HG02571 (cell line): ENCODE measurements around the gene SLC22A31.
"Not testable (repeated sequence)": the region's sequence is repeated elsewhere in the genome, so short reads cannot be mapped to it uniquely, and the experiment has no call there.

Source experiments
- ATAC-seq: cut with Tn5 transposase; IDR thresholded peaks from one replicate; pipeline ENCODE4 v1.9.1; 2021; ENCODE audit warnings: mild to moderate bottlenecking, moderate library complexity; ENCODE audit not compliant: unreplicated experiment

SLC22A31 gene

DNA sequence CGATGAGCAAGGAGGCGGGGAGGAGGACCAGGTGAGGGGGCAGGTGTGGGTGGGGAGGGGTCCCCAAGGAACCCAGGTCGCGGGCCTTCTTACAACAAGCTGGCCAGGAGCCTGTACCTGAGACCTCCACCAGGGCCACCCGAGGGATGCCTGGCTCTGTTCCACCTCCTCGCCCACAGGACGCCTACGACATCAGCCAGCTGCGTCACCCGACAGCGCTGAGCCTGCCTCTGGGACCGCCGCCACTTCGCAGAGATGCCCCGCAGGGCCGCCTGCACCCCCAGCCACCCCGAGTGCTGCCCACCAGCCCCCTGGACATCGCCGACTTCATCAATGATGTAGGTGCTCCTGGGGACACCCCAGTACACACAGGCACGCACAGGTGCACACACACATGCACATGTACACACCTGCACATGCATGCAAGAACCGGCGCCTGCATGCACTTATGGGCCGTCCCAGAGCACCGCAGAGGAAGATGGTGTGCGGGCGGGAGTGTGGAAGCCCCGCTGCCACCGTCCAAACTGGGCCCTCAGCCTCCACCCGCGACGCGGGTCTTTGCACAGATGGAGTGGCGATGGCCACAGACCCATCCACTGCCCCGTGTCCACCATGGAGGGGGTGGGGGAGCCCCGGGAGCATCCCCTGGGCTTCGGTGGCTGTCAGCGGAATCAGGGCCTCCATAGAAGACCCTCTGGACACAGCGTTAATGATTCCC, 6.6 kb downstream of the SLC22A31 start:
- ATAC-seq = no peak

- no peak for ATAC-seq
These were observed 7.3 kb downstream of the SLC22A31 start for GRCh38 chr16:89192956-89193575.

GRCh38 chr16:89192186-89192955, 8.0 kb downstream of the SLC22A31 start:
- ATAC-seq = not testable (repeated sequence)

- ATAC-seq = no peak
These were observed 8.5 kb downstream of the SLC22A31 start for GRCh38 chr16:89191901-89192185.

- ATAC-seq = no peak
These were observed 9.1 kb downstream of the SLC22A31 start for GRCh38 chr16:89191033-89191900.

DNA sequence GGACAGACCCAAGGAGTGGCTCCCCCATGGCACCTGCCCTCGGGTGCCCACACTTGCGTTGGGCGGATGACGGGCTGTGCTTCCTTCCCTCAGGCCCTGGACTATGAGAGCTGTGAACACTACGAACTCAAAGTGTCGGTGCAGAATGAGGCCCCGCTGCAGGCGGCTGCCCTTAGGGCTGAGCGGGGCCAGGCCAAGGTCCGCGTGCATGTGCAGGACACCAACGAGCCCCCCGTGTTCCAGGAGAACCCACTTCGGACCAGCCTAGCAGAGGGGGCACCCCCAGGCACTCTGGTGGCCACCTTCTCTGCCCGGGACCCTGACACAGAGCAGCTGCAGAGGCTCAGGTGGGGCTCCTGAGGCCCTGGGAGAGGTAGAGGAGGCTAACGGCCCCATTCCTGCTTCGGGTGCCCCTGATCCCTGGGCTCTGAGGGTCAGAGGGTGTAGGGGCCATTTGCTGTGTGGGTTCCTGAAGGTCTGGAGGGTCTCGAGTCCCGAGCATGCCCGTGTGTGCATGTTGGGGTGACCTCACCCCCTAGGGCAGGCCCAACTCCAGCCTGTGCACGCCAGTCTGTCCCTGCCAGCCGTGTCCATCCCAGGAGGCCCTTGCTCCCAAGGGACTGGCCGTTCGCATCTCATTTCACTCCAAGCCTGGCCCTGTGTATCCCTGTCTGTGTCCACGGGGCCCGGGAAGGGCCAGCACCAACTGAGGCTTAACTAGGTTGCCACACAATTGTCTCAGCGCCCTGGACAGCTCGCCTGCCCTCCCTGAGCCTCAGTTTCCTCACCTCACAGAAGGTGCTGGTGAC, 10.0 kb downstream of the SLC22A31 start:
- ATAC-seq = no peak

DNA sequence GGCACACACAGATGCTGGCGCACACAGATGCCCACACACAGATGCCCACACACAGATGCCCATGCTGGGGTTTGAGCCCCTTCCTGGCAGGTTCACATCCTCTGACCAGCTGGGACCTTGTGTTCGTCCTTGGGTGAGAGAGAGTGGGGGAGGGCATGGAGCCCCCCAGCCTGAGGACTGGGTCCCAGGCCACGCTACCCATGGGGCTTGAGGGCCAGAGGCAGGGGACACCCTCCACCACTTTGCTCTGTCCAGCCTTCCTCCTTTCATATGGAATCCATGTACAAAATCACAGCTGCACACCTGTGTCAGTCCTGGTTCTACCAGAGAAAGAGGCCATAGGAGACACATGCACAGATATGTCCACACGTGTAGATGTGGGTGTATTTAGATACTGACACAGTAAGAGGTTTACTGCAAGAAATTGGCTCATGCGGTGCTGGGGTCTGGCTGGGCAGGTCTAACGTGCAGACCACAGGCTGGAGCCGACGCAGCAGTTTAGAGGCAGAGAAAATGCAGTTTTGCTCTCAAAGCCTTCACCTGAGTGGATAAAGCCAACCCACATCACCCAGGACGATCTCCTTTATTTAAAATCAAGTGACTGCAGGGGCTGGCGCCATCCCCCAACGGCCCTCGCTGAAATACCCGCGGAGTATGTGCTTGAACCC, 10.8 kb downstream of the SLC22A31 start:
- no peak for ATAC-seq

DNA sequence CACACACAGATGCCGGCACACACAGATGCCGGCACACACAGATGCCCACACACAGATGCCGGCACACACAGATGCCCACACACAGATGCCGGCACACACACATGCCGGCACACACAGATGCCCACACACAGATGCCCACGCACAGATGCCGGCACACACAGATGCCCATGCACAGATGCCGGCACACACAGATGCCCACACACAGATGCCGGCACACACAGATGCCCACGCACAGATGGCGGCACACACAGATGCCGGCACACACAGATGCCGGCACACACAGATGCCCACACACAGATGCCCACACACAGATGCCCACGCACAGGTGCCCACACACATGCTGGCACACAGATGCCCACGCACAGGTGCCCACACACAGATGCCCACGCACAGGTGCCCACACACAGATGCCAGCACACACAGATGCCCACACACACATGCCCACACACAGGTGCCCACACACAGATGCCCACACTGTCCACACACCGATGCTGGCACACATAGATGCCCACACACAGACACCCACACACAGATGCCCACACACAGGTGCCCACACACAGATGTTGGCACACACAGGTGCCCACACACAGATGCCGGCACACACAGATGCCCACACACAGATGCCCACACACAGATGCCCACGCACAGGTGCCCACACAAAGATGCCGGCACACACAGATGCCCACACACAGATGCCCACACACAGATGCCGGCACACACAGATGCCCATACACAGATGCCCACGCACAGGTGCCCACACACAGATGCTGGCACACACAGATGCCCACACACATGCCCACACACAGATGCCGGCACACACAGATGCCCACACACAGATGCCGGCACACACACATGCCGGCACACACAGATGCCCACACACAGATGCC, 11.6 kb downstream of the SLC22A31 start:
- ATAC-seq = not testable (repeated sequence)

DNA sequence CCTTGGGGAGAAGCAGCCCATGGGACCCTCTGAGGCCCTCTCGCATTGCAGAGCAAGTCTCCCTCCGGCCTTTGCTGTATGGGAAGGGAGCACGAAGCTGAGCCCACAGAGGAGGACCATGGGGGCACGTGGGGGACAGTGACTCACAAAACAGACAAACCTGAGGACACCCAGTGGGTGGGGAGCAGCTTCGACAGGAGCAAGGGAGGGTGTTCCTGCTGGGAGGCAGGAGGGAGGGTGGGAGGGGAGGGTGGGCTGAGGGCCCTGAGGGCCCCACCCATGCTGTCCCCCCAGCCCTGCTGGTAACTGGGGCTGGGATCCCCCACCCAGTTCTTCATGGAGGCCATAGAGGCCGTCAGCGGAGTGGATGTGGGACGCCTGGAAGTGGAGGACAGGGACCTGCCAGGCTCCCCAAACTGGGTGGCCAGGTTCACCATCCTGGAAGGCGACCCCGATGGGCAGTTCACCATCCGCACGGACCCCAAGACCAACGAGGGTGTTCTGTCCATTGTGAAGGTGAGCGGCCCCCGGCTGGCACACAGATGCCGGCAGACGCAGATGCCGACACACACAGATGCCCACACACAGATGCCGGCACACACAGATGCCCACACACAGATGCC, 12.5 kb downstream of the SLC22A31 start:
- no peak for ATAC-seq

DNA sequence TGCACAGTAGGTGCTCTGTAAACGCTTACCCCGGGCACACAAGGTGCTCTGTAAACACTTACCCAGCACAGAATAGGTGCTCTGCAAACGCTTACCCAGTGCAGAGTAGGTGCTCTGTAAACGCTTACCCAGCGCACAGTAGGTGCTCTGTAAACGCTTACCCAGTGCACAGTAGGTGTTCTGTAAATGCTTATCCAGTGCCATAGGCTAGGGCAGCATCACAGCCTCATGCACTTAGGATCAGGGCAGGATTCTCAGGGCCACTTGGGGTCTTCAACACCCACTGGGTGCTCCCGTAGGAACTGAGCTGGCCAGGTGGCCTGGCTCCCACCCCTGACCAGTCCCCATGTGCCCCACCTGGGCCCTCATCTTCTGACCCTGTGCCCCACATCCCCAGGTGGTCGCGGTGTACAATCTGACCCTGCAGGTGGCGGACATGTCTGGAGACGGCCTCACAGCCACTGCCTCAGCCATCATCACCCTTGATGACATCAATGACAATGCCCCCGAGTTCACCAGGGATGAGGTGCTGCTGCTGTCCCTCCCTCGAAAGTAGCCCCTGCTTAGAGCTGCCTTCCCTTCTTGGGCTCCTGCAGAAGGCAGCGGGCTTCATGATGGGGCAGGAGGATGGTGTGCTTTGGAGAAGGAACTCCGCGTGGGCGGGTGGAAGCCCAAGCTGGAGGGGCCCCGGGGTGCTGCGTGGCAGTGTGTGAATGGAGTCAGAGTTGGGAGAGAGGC, 13.1 kb downstream of the SLC22A31 start:
- no peak for ATAC-seq

DNA sequence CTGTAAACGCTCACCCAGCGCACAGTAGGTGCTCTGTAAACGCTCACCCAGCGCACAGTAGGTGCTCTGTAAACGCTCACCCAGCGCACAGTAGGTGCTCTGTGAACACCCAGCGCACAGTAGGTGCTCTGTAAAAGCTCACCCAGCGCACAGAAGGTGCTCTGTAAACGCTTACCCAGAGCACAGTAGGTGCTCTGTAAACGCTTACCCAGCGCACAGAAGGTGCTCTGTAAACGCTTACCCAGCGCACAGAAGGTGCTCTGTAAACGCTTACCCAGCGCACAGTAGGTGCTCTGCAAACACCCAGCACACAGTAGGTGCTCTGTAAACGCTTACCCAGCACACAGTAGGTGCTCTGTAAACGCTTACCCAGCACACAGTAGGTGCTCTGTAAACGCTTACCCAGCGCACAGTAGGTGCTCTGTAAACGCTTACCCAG, 13.7 kb downstream of the SLC22A31 start:
- ATAC-seq = not testable (repeated sequence)

DNA sequence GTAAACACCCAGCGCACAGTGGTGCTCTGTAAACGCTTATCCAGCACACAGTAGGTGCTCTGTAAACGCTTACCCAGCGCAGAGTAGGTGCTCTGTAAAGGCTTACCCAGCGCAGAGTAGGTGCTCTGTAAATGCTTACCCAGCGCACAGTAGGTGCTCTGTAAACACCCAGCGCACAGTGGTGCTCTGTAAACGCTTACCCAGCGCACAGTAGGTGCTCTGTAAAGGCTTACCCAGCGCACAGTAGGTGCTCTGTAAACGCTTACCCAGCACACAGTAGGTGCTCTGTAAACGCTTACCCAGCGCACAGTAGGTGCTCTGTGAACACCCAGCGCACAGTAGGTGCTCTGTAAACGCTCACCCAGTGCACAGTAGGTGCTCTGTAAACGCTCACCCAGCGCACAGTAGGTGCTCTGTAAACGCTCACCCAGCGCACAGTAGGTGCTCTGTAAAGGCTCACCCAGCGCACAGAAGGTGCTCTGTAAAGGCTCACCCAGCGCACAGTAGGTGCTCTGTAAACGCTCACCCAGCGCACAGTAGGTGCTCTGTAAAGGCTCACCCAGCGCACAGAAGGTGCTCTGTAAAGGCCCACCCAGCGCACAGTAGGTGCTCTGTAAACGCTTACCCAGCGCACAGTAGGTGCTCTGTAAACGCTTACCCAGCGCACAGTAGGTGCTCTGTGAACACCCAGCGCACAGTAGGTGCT, 14.3 kb downstream of the SLC22A31 start:
- ATAC-seq = not testable (repeated sequence)

DNA sequence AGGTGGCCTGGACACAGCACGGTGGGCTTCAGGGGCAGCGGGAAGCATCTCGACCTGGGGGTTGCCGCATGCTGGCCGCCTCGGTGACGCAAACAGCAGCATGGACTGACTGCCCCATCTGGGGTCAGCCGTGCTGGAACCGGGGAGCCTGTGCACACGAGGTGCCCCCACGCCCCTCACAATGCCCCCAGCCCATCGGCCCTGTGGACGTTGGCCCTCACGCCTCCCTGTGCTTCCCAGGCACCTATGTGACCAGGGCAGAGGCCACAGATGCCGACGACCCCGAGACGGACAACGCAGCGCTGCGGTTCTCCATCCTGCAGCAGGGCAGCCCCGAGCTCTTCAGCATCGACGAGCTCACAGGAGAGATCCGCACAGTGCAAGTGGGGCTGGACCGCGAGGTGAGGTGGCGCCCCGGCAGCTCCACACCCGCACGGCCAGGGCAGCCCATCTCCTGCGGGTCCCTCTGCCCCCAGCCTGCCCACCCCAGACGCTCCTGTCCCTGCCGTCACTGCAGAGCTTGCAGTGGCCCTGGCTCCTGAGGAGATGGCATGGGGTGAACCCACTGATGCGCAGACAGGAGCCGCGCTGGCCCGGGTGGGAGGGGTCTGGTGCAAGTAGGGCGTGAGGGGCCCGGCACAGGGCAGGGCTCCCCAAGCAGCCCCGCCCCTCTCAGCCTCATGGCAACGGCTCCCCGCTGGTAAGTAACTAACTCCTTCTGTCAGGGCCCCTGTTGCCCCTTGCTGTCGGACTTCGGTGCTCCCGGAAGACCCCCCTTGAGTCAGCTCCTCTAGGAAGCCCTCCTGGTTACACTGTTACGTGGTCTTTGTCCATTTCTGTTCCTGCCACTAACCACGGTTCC, 15.2 kb downstream of the SLC22A31 start:
- no peak for ATAC-seq

DNA sequence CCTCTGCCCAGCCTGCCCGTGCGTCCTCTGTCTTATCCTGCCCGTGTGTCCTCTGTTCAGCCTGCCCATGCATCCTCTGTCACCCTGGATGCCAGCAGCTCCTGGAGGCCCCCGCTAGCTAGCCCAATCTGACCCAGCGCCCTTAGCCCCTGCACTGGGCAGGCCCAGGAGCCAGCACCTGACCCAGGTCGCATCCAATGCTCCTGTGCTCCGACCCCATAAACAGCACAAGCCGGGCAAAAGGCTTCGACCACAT, 15.7 kb downstream of the SLC22A31 start:
- no peak for ATAC-seq

DNA sequence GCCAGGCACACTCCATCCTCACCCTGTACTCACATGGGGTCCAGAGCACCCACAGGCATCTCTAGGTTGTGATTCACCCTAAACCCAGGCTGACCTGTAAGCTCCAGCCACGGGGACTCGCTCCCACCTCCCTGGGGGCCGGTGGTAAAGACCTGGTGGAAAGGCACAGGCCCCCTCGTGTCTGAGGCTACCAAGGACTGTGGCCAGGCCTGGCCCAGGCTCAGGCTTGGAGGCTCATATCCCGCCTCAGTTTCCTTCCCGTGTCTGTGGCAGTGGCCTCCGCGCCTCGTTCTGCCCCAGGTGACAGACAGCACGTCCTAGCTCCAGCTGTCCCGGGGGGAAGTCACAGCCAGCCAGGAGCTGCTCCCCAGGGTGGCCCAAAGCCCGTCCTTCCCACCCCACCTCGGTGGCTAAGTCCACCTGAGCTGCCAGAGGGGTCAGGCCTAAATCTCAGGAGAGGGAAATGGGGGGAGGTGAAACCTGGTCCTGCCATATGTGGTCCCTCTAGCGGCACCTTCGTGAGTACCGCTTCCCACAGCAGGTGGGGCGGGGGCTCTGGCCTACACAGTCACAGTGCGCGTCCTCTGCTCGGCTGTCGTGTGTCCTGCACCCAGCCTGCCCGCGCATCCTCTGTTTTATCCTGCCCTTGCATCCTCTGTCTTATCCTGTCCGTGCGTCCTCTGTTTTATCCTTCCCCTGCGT, 16.2 kb downstream of the SLC22A31 start:
- ATAC-seq = no peak

GRCh38 chr16:89183463-89183862, 16.9 kb downstream of the SLC22A31 start:
- ATAC-seq = no peak
